ENCODE results near the gene SLC22A5. TPM values are rescaled to one million over a fixed set of nuclear protein-coding genes. Genes with fewer than 3 reads are reported as not detected.

SLC22A5 gene
- total and polyA plus RNA-seq, 2 of the 8 experiments (the other 6 are each of a cell fraction or from before 2014, with no cell fraction given), result 4.0 to 9.0 TPM

- POLR2A ChIA-PET (ENCODE audit: partially characterized antibody), result no interaction called here
Observed at GRCh38 chr5:132371603-132371994, 2.1 kb downstream of the SLC22A5 start.

More at GRCh38 chr5:132371603-132371994, 2.1 kb downstream of the SLC22A5 start:
- Histone ChIP-seq H3K23me2 (ENCODE audit: low read depth, low read length) (peaks cover 12% of the 10 kb centered on the region; the same call in 1 of the 2 replicates), H3K14ac (ENCODE audit: insufficient read length) (no peak overlapping the region), H3K9me3 (ENCODE audit: insufficient read depth in 2 of 2, low read depth in 1 of 2, low read length in 1 of 2) (no peaks in the 10 kb centered on the region), H2BK12ac (ENCODE audit: low read depth, low read length) (no peak overlapping the region), H4K91ac (replicated peaks; ENCODE audit: insufficient read length, low read length) (no peak overlapping the region), H3K4me1 (replicated peaks in 1 of 4; ENCODE audit: control insufficient read depth in 3 of 4, insufficient read depth in 4 of 4, low read length in 3 of 4) (peaks cover 0 to 4% (median 2%) of the 10 kb centered on the region in 4 experiments; a peak in 2 of 7 replicates), H4K20me1 (replicated peaks in 1 of 2; ENCODE audit: control insufficient read depth in 1 of 2, insufficient read depth in 2 of 2, low read length in 2 of 2) (no peaks in the 10 kb centered on the region), H3K27ac (ENCODE audit: low read depth, low read length) (no peak overlapping the region), H4K8ac (ENCODE audit: extremely low read depth, insufficient read depth, low read length) (no peak overlapping the region), H3K56ac (replicated peaks; ENCODE audit: insufficient read length, low read depth, low read length) (no peak overlapping the region), H2BK120ac (replicated peaks; ENCODE audit: low read depth, low read length) (no peak overlapping the region), H3K79me2 (ENCODE audit: control insufficient read depth in 1 of 2, insufficient read depth in 2 of 2, low read length in 2 of 2) (no peaks in the 10 kb centered on the region), H3K4me2 (ENCODE audit: insufficient read depth in 1 of 2, low read depth in 2 of 2, low read length in 2 of 2) (no peak overlapping the region), H2BK20ac (ENCODE audit: low read length) (no peak overlapping the region), H3K27me3 (replicated peaks in 1 of 4; ENCODE audit: control insufficient read depth in 3 of 4, extremely low read depth in 1 of 4, insufficient read depth in 3 of 4, low read length in 3 of 4) (peaks cover 0 to 18% (median 8%) of the 10 kb centered on the region in 4 experiments; a peak in 5 of 7 replicates), H2AK5ac (ENCODE audit: low read depth, low read length) (no peak overlapping the region), H2BK5ac (ENCODE audit: low read depth, low read length) (no peak overlapping the region), H2BK15ac (ENCODE audit: low read length) (no peak overlapping the region), H2AFZ (ENCODE audit: low read length) (no peak overlapping the region), H3K23ac (ENCODE audit: insufficient read length) (no peak overlapping the region), H3K9ac (replicated peaks in 1 of 4; ENCODE audit: extremely low read depth in 1 of 4, low read depth in 3 of 4, low read length in 3 of 4) (no peak overlapping the region), H3K18ac (ENCODE audit: extremely low read depth, low read length) (no peak overlapping the region), H3K79me1 (ENCODE audit: low read depth, low read length) (no peaks in the 10 kb centered on the region), H4K5ac (ENCODE audit: insufficient read length, low read depth, low read length) (no peak overlapping the region), H3K4ac (replicated peaks; ENCODE audit: insufficient read length, low read depth, low read length) (no peak overlapping the region), H3K36me3 (ENCODE audit: control insufficient read depth in 2 of 4, insufficient read depth in 4 of 4, low read length in 3 of 4) (no peaks in the 10 kb centered on the region), H3K4me3 (ENCODE audit: extremely low read depth in 1 of 4, insufficient read depth in 2 of 4, low read depth in 3 of 4, low read length in 4 of 4) (no peak overlapping the region)
- CTCF ChIA-PET (ENCODE audit: partially characterized antibody), result interaction anchor here (0.8 to 2.0 kb wide), 11 partner anchors 10 to 192 kb away, joined by 3 to 7 read pairs (median 3); partner anchors contain the start of gene SLC22A4
- DNase-seq (ENCODE audit: low read depth in 1 of 2, low spot score in 2 of 2) (no peak), FAIRE-seq (no peak)
- WGBS, 2 experiments (ENCODE audit: extremely low coverage in 1 of 2, insufficient coverage in 1 of 2, insufficient read length in 1 of 2, insufficient replicate concordance in 2 of 2, low coverage in 1 of 2, low lambda C conversion rate in 2 of 2, missing lambda C conversion rate in 1 of 2), result 91% methylated on average over 3 of the region's 5 CpGs; no CpG with 5 or more reads in 1 of the 2 experiments
- TF ChIP-seq YY1 (IDR thresholded peaks at IDR 0.05; ENCODE audit: low read depth, low read length), result no peak
- TF ChIP-seq RAD21 (IDR thresholded peaks at IDR 0.05 in 1 of 2, conservative IDR thresholded peaks at IDR 0.05 in 1 of 2; ENCODE audit: low read depth in 2 of 2, low read length in 2 of 2), result no peak

All from H1 (cell line).